ENCODE measurements around the gene FCRL3. TPM values are rescaled to one million over a fixed set of nuclear protein-coding genes. Genes with fewer than 3 reads are reported as not detected.

The FCRL3 gene
- total and polyA plus RNA-seq, 7 donors, result under 0.01 to 6.7 TPM; not detected in 5

GRCh38 chr1:157715736-157716135 is 15.2 kb upstream of the FCRL3 start:
- Histone ChIP-seq H3K4me1 (no peaks in the 10 kb centered on the region), H3K4me3 (no peak overlapping the region), H3K36me3 (no peaks in the 10 kb centered on the region), H3K27ac (no peak overlapping the region), H3K27me3 (no peaks in the 10 kb centered on the region), H3K9me3 (no peaks in the 10 kb centered on the region)
- intact Hi-C loops (cut with DNase I), result no loop called here
- 91 to 92% methylated on average over 5 of the region's 5 CpGs for WGBS, 2 donors
- no peak for DNase-seq
- no peak for TF ChIP-seq POLR2A (IDR thresholded peaks at IDR 0.05)

DNA sequence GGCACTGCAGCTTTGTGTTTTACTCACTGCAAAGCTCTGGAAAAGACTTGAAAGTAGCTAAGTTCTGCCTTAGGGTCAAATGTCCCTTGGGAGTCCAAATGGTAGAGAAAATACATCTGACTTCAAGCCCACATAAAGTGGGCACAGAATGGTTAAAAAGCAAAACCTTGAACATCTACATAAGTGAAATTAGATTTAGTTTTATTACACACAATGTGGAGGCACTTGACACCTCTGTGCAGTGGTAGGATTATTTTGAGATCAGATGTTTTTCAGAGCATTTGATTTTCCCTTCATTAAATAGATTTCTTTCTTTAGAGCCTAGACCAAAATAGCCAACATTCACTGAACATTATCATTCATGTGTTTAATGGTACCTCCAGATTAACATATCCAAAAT is 11.2 kb upstream of the FCRL3 start:
- TF ChIP-seq EP300 (IDR thresholded peaks at IDR 0.05), result no peak
- TF ChIP-seq, protein P1, sequence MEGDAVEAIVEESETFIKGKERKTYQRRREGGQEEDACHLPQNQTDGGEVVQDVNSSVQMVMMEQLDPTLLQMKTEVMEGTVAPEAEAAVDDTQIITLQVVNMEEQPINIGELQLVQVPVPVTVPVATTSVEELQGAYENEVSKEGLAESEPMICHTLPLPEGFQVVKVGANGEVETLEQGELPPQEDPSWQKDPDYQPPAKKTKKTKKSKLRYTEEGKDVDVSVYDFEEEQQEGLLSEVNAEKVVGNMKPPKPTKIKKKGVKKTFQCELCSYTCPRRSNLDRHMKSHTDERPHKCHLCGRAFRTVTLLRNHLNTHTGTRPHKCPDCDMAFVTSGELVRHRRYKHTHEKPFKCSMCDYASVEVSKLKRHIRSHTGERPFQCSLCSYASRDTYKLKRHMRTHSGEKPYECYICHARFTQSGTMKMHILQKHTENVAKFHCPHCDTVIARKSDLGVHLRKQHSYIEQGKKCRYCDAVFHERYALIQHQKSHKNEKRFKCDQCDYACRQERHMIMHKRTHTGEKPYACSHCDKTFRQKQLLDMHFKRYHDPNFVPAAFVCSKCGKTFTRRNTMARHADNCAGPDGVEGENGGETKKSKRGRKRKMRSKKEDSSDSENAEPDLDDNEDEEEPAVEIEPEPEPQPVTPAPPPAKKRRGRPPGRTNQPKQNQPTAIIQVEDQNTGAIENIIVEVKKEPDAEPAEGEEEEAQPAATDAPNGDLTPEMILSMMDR (IDR thresholded peaks at IDR 0.05), result no peak
- TF ChIP-seq POLR2A (IDR thresholded peaks at IDR 0.05), result no peak
- TF ChIP-seq POLR2AphosphoS5 (IDR thresholded peaks at IDR 0.05), result no peak
- Histone ChIP-seq H3K4me1 (peaks cover 0 to 11% (median 0%) of the 10 kb centered on the region in 4 donors), H3K4me3 (no peak overlapping the region), H3K27me3 (no peaks in the 10 kb centered on the region), H3K27ac (no peak overlapping the region), H3K36me3 (no peaks in the 10 kb centered on the region), H3K9me3 (no peaks in the 10 kb centered on the region)
- intact Hi-C loops (cut with DNase I), result no loop called here
- no peak for DNase-seq

- Histone ChIP-seq H3K9me3 (no peaks in the 10 kb centered on the region), H3K4me3 (no peak overlapping the region), H3K27me3 (no peaks in the 10 kb centered on the region), H3K27ac (no peak overlapping the region), H3K36me3 (no peaks in the 10 kb centered on the region), H3K4me1 (peaks cover 0 to 11% (median 0%) of the 10 kb centered on the region in 4 donors)
- TF ChIP-seq, protein P1 (IDR thresholded peaks at IDR 0.05), result no peak
- no peak for TF ChIP-seq EP300 (IDR thresholded peaks at IDR 0.05)
- TF ChIP-seq POLR2AphosphoS5 (IDR thresholded peaks at IDR 0.05), result no peak
- TF ChIP-seq POLR2A (IDR thresholded peaks at IDR 0.05), result no peak
- DNase-seq, result no peak
- intact Hi-C loops (cut with DNase I), result no loop called here
Observed at GRCh38 chr1:157704878-157705277, 4.3 kb upstream of the FCRL3 start.

GRCh38 chr1:157703981-157704380 is 3.4 kb upstream of the FCRL3 start:
- Histone ChIP-seq H3K27me3 (no peaks in the 10 kb centered on the region), H3K36me3 (no peaks in the 10 kb centered on the region), H3K4me3 (no peak overlapping the region), H3K27ac (no peak overlapping the region), H3K4me1 (peaks cover 0 to 11% (median 0%) of the 10 kb centered on the region in 4 donors), H3K9me3 (no peaks in the 10 kb centered on the region)
- intact Hi-C loops (cut with DNase I), result no loop called here
- TF ChIP-seq POLR2A (IDR thresholded peaks at IDR 0.05) (no peak), EP300 (IDR thresholded peaks at IDR 0.05) (no peak), POLR2AphosphoS5 (IDR thresholded peaks at IDR 0.05) (no peak)
- TF ChIP-seq, protein P1 (IDR thresholded peaks at IDR 0.05), result no peak
- no peak for DNase-seq
- 79% methylated on average over 4 of the region's 4 CpGs for WGBS, 2 donors

- Histone ChIP-seq H3K27ac (no peak overlapping the region), H3K4me1 (no peaks in the 10 kb centered on the region), H3K36me3 (no peaks in the 10 kb centered on the region), H3K4me3 (no peak overlapping the region), H3K9me3 (no peaks in the 10 kb centered on the region), H3K27me3 (no peaks in the 10 kb centered on the region)
- TF ChIP-seq, protein P1 (IDR thresholded peaks at IDR 0.05), result no peak
- no peak for TF ChIP-seq EP300 (IDR thresholded peaks at IDR 0.05)
- no peak for TF ChIP-seq POLR2AphosphoS5 (IDR thresholded peaks at IDR 0.05)
- TF ChIP-seq POLR2A (IDR thresholded peaks at IDR 0.05), result no peak
- intact Hi-C loops (cut with DNase I), result no loop called here
- no peak for DNase-seq
- 70 to 81% methylated on average over 5 of the region's 5 CpGs for WGBS, 2 donors
Observed at GRCh38 chr1:157702308-157702825, 1.8 kb upstream of the FCRL3 start.

All from sigmoid colon (tissue), 7 donors.